Measurements from ENCODE around the gene DNAJC7. TPM values are rescaled to one million over a fixed set of nuclear protein-coding genes. Genes with fewer than 3 reads are reported as not detected.

The DNAJC7 gene
- total RNA-seq, 2 donors from 2014 or later: 57.8 to 60.4 TPM

- H3K27ac ChIP-seq: no peak overlapping the region
- no peaks in the 10 kb centered on the region for H3K27me3 ChIP-seq (replicated peaks; ENCODE audit: insufficient read depth)
- no peak for DNase-seq (ENCODE audit: low spot score)
- H3K4me3 ChIP-seq: no peak overlapping the region
- WGBS: 17% methylated on average over 3 of the region's 3 CpGs
- no peaks in the 10 kb centered on the region for H3K9me3 ChIP-seq
- TF ChIP-seq, protein P1, sequence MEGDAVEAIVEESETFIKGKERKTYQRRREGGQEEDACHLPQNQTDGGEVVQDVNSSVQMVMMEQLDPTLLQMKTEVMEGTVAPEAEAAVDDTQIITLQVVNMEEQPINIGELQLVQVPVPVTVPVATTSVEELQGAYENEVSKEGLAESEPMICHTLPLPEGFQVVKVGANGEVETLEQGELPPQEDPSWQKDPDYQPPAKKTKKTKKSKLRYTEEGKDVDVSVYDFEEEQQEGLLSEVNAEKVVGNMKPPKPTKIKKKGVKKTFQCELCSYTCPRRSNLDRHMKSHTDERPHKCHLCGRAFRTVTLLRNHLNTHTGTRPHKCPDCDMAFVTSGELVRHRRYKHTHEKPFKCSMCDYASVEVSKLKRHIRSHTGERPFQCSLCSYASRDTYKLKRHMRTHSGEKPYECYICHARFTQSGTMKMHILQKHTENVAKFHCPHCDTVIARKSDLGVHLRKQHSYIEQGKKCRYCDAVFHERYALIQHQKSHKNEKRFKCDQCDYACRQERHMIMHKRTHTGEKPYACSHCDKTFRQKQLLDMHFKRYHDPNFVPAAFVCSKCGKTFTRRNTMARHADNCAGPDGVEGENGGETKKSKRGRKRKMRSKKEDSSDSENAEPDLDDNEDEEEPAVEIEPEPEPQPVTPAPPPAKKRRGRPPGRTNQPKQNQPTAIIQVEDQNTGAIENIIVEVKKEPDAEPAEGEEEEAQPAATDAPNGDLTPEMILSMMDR (IDR thresholded peaks at IDR 0.05): no peak
- TF ChIP-seq POLR2A (IDR thresholded peaks at IDR 0.05) (no peak), POLR2AphosphoS5 (IDR thresholded peaks at IDR 0.05) (no peak)
- intact Hi-C loops (cut with DNase I): no loop called here
- no peaks in the 10 kb centered on the region for H3K36me3 ChIP-seq
- H3K4me1 ChIP-seq (replicated peaks): no peaks in the 10 kb centered on the region
Observed at GRCh38 chr17:42055027-42055426, 37.8 kb upstream of the DNAJC7 start.

- H3K4me1 ChIP-seq (replicated peaks): no peaks in the 10 kb centered on the region
- H3K27me3 ChIP-seq (replicated peaks; ENCODE audit: insufficient read depth): no peaks in the 10 kb centered on the region
- intact Hi-C loops (cut with DNase I): no loop called here
- H3K36me3 ChIP-seq: no peaks in the 10 kb centered on the region
- DNase-seq (ENCODE audit: low spot score): no peak
- no peak overlapping the region for H3K27ac ChIP-seq
- TF ChIP-seq POLR2A (IDR thresholded peaks at IDR 0.05): no peak
- 20% methylated on average over 12 of the region's 12 CpGs for WGBS
- no peaks in the 10 kb centered on the region for H3K9me3 ChIP-seq
- H3K4me3 ChIP-seq: no peak overlapping the region
Observed at GRCh38 chr17:42053731-42054500, 36.7 kb upstream of the DNAJC7 start.

GRCh38 chr17:42052346-42052877 is 35.2 kb upstream of the DNAJC7 start:
- no peak for DNase-seq (ENCODE audit: low spot score)
- Histone ChIP-seq H3K4me3 (no peak overlapping the region), H3K4me1 (replicated peaks) (no peaks in the 10 kb centered on the region), H3K36me3 (no peaks in the 10 kb centered on the region), H3K27me3 (replicated peaks; ENCODE audit: insufficient read depth) (no peaks in the 10 kb centered on the region), H3K9me3 (no peaks in the 10 kb centered on the region), H3K27ac (no peak overlapping the region)
- no peak for TF ChIP-seq POLR2A (IDR thresholded peaks at IDR 0.05)
- TF ChIP-seq POLR2AphosphoS5 (IDR thresholded peaks at IDR 0.05): no peak
- TF ChIP-seq, protein P1 (IDR thresholded peaks at IDR 0.05): no peak
- intact Hi-C loops (cut with DNase I): no loop called here
- 64% methylated on average over 6 of the region's 6 CpGs for WGBS

- Histone ChIP-seq H3K4me3 (no peak overlapping the region), H3K27ac (no peak overlapping the region), H3K36me3 (no peaks in the 10 kb centered on the region), H3K4me1 (replicated peaks) (no peaks in the 10 kb centered on the region), H3K9me3 (no peaks in the 10 kb centered on the region), H3K27me3 (replicated peaks; ENCODE audit: insufficient read depth) (no peaks in the 10 kb centered on the region)
- 87% methylated on average over 7 of the region's 7 CpGs for WGBS
- no peak for DNase-seq (ENCODE audit: low spot score)
- intact Hi-C loops (cut with DNase I): no loop called here
- no peak for TF ChIP-seq POLR2AphosphoS5 (IDR thresholded peaks at IDR 0.05)
- TF ChIP-seq, protein P1 (IDR thresholded peaks at IDR 0.05): no peak
- no peak for TF ChIP-seq POLR2A (IDR thresholded peaks at IDR 0.05)
Observed at GRCh38 chr17:42051645-42052044, 34.4 kb upstream of the DNAJC7 start.

DNA sequence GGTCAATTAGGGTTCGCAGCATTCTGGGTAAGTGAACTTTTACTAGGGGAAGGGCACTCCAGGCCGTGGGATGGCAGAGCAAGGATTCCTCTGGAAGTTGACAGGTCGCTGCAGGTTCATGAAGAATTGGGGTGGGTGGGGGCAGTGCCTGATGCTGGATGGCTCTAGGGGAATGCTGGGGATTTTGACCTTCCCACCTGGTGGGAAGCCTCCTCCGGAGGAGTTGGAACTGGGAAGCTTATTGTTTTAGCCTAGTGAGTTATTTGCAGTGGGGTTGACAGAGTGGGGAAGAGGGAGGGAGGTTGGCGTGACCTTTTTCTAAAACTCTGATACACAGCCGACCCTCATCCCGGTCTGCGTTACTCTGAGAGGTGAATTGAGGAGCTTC is 33.8 kb upstream of the DNAJC7 start:
- DNase-seq (ENCODE audit: low spot score): no peak
- intact Hi-C loops (cut with DNase I): no loop called here
- TF ChIP-seq, protein P1 (IDR thresholded peaks at IDR 0.05): no peak
- TF ChIP-seq POLR2A (IDR thresholded peaks at IDR 0.05) (no peak), POLR2AphosphoS5 (IDR thresholded peaks at IDR 0.05) (no peak)
- 47% methylated on average over 8 of the region's 8 CpGs for WGBS
- Histone ChIP-seq H3K27me3 (replicated peaks; ENCODE audit: insufficient read depth) (no peaks in the 10 kb centered on the region), H3K36me3 (no peaks in the 10 kb centered on the region), H3K4me3 (peak overlapping the region; percentile 58 to 67), H3K27ac (no peak overlapping the region), H3K4me1 (replicated peaks) (no peaks in the 10 kb centered on the region), H3K9me3 (no peaks in the 10 kb centered on the region)
